ENCODE results near the gene BIRC7.

BIRC7 gene

DNA sequence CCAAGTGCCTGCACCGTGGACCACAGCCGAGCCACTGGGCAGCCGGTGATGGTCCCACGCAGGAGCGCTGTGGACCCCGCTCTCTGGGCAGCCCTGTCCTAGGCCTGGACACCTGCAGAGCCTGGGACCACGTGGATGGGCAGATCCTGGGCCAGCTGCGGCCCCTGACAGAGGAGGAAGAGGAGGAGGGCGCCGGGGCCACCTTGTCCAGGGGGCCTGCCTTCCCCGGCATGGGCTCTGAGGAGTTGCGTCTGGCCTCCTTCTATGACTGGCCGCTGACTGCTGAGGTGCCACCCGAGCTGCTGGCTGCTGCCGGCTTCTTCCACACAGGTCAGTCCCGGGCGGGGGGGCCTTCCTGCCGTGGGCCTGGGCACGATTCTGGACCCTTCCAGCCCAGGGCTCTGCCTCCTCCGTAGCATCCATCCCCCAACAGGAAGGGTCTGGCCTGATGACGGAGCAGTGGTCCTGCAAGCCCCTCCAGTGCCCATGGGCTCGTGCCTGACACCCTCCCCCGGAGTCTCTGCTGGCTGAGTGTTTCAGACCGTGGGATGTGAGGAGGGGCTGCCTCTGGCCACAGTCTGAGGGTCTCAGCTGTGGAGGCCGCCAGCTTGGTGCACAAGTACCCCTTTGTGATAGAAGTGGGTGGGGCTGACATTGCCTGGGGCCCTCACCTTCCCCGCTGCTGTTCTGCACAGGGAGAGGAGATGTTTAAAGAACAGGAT is 572 bp downstream of the BIRC7 start:
- in situ Hi-C loops (cut with HindIII; ENCODE audit: low sequenced_read_pairs) = no loop called here
- H3K4me3 ChIP-seq (ENCODE audit: low read depth, low read length) = no peak overlapping the region
- DNase-seq (ENCODE audit: low read depth, low spot score) = no peak
- TF ChIP-seq, protein P1, sequence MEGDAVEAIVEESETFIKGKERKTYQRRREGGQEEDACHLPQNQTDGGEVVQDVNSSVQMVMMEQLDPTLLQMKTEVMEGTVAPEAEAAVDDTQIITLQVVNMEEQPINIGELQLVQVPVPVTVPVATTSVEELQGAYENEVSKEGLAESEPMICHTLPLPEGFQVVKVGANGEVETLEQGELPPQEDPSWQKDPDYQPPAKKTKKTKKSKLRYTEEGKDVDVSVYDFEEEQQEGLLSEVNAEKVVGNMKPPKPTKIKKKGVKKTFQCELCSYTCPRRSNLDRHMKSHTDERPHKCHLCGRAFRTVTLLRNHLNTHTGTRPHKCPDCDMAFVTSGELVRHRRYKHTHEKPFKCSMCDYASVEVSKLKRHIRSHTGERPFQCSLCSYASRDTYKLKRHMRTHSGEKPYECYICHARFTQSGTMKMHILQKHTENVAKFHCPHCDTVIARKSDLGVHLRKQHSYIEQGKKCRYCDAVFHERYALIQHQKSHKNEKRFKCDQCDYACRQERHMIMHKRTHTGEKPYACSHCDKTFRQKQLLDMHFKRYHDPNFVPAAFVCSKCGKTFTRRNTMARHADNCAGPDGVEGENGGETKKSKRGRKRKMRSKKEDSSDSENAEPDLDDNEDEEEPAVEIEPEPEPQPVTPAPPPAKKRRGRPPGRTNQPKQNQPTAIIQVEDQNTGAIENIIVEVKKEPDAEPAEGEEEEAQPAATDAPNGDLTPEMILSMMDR (IDR thresholded peaks at IDR 0.05; ENCODE audit: low read depth, low read length) = no peak

DNA sequence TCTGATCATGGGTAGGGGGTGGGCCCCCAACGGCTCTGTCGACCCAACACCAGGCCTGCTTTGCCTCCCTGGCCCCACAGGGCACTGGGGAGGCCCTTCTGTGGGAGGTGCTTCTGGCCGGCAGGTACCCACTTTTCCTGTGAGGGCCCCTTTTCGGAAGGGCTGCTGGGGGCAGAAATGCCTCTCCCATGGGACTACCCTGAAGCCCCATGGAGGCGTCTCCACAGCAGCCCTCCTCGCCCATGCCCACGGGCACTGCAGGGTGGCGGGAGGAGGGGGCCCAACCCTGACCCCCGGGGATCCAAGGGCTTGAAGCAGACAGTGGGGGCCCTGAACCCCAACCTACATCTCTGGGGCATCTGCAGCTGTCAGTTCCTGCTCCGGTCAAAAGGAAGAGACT is 2.3 kb downstream of the BIRC7 start:
- in situ Hi-C loops (cut with HindIII; ENCODE audit: low sequenced_read_pairs) = no loop called here
- DNase-seq (ENCODE audit: low read depth, low spot score) = no peak
- H3K4me3 ChIP-seq (ENCODE audit: low read depth, low read length) = no peak overlapping the region
- TF ChIP-seq, protein P1 (IDR thresholded peaks at IDR 0.05; ENCODE audit: low read depth, low read length) = no peak

- H3K4me3 ChIP-seq (ENCODE audit: low read depth, low read length) = no peak overlapping the region
- DNase-seq (ENCODE audit: low read depth, low spot score) = no peak
- in situ Hi-C loops (cut with HindIII; ENCODE audit: low sequenced_read_pairs) = no loop called here
- TF ChIP-seq, protein P1 (IDR thresholded peaks at IDR 0.05; ENCODE audit: low read depth, low read length) = no peak
Measured at GRCh38 chr20:63238514-63239125, 2.9 kb downstream of the BIRC7 start.

DNA sequence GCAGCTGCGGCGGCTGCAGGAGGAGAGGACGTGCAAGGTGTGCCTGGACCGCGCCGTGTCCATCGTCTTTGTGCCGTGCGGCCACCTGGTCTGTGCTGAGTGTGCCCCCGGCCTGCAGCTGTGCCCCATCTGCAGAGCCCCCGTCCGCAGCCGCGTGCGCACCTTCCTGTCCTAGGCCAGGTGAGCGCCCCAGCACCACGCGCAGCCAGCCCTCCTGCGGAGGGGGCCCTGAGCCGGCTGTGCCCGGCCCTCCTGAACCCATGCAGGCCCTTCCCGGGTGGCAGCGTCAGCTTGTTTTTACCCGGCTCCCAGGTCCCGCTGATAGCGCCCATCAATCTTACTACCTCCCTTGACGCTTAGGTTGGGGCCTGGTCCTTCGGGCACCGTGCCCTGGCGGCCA is 3.7 kb downstream of the BIRC7 start:
- in situ Hi-C loops (cut with HindIII; ENCODE audit: low sequenced_read_pairs) = no loop called here
- TF ChIP-seq, protein P1 (IDR thresholded peaks at IDR 0.05; ENCODE audit: low read depth, low read length) = no peak
- H3K4me3 ChIP-seq (ENCODE audit: low read depth, low read length) = no peak overlapping the region
- no peak for DNase-seq (ENCODE audit: low read depth, low spot score)

GRCh38 chr20:63240004-63240403 is 4.3 kb downstream of the BIRC7 start:
- TF ChIP-seq, protein P1 (IDR thresholded peaks at IDR 0.05; ENCODE audit: low read depth, low read length) = no peak
- no peak overlapping the region for H3K4me3 ChIP-seq (ENCODE audit: low read depth, low read length)
- no peak for DNase-seq (ENCODE audit: low read depth, low spot score)
- in situ Hi-C loops (cut with HindIII; ENCODE audit: low sequenced_read_pairs) = no loop called here

- no peak overlapping the region for H3K4me3 ChIP-seq (ENCODE audit: low read depth, low read length)
- TF ChIP-seq, protein P1 (IDR thresholded peaks at IDR 0.05; ENCODE audit: low read depth, low read length) = no peak
- no peak for DNase-seq (ENCODE audit: low read depth, low spot score)
- in situ Hi-C loops (cut with HindIII; ENCODE audit: low sequenced_read_pairs) = no loop called here
Measured at GRCh38 chr20:63241272-63241671, 5.6 kb downstream of the BIRC7 start.

Data from astrocyte of the spinal cord (primary cell).